Loucy (cell line): ENCODE results near the gene TMPRSS11A.

Experiments
- CTCF ChIP-seq: fragments of 200-600 bp; sonication (generic); conservative IDR thresholded peaks from 2 replicates; pipeline ENCODE4 v1.5.1; 2014; ENCODE audit warnings: mild to moderate bottlenecking, antibody characterized with exemption, low read length
- EZH2phosphoT487 ChIP-seq: fragments of 200-600 bp; IDR thresholded peaks from 2 replicates; pipeline ENCODE4 v1.6.1; 2018; ENCODE audit warnings: antibody characterized with exemption, mild to moderate bottlenecking, moderate library complexity, borderline replicate concordance

GRCh38 chr4:67973608-67974007 lies 10.3 kb upstream of the TMPRSS11A start:
- TF ChIP-seq CTCF = no peak
- no peak for TF ChIP-seq EZH2phosphoT487
